Fibroblast of skin of back (primary cell): Measurements from ENCODE around the gene KASH5. TPM values are rescaled to one million over a fixed set of nuclear protein-coding genes. Genes with fewer than 3 reads are reported as not detected.

ENCODE experiments used
- DNase-seq: peaks from one replicate; pipeline ENCODE4 v3.0.0-alpha.2; 2013
- polyA plus RNA-seq, 2 experiments: library from polyadenylated mRNA; unstranded; fragments of 120-200 nt; gene quantifications; one replicate each; pipeline ENCODE4 v1.2.1, GENCODE V29; 2013; ENCODE audit not compliant: insufficient read length in 2 of 2

Gene KASH5, protein sequence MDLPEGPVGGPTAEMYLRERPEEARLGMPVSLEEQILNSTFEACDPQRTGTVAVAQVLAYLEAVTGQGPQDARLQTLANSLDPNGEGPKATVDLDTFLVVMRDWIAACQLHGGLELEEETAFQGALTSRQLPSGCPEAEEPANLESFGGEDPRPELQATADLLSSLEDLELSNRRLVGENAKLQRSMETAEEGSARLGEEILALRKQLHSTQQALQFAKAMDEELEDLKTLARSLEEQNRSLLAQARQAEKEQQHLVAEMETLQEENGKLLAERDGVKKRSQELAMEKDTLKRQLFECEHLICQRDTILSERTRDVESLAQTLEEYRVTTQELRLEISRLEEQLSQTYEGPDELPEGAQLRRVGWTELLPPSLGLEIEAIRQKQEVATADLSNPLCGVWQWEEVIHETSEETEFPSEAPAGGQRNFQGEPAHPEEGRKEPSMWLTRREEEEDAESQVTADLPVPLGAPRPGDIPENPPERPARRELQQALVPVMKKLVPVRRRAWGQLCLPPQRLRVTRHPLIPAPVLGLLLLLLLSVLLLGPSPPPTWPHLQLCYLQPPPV
- polyA plus RNA-seq (2013, experiment 1 of 2; ENCODE audit: insufficient read length) = not detected
- polyA plus RNA-seq (2013, experiment 2 of 2; ENCODE audit: insufficient read length) = not detected

DNA sequence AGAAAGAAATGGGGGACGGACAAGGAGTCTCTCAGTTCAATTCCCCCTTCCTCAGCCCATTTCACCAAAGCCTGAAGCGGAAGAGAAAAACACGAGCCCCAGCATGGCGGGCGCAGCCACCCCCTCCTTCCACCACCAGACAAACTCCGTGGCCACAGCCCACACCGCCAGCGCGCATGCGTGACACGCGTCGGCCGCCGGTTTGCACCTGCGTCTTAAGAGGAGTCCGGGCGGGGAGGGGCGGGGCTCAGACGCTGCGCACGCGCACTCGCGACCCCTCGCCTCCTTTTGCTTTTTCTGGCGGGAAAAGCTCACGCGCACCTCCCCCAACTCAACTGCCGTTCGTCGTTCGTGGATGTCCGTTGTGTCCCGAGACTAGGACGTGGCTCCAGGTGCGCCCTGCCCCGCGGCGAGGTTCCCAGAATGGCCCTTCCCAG lies at the start of gene KASH5:
Gene KASH5 (plus strand): TSS at position 314 of the 437 bp plus-strand sequence. CDS start 2,635 bp downstream, outside the sequence.
- DNase-seq = peak; percentile 45

DNA sequence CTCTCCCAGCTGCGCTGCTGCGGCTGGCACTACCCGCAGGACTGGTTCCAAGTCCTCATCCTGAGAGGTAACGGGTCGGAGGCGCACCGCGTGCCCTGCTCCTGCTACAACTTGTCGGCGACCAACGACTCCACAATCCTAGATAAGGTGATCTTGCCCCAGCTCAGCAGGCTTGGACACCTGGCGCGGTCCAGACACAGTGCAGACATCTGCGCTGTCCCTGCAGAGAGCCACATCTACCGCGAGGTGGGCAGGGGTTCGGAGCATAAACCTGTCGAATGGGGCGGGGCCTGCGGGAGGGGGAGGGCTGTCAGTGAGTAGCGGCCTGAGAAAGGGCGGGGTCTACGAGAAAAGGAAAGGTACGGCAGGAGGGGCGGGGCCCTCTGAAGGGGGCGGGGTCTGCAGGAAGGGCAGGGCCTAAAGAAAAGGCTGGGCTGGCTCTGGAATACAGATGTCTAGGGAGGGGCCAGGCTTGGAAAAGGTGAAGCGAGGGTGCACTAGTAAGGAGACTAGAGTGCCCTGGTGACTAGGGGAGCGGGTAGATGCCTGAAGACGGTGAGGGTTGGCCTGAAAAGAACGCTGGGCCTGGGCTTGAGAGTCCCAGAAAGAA lies 49.3 kb upstream of the KASH5 start:
- peak; percentile 16 for DNase-seq

DNA sequence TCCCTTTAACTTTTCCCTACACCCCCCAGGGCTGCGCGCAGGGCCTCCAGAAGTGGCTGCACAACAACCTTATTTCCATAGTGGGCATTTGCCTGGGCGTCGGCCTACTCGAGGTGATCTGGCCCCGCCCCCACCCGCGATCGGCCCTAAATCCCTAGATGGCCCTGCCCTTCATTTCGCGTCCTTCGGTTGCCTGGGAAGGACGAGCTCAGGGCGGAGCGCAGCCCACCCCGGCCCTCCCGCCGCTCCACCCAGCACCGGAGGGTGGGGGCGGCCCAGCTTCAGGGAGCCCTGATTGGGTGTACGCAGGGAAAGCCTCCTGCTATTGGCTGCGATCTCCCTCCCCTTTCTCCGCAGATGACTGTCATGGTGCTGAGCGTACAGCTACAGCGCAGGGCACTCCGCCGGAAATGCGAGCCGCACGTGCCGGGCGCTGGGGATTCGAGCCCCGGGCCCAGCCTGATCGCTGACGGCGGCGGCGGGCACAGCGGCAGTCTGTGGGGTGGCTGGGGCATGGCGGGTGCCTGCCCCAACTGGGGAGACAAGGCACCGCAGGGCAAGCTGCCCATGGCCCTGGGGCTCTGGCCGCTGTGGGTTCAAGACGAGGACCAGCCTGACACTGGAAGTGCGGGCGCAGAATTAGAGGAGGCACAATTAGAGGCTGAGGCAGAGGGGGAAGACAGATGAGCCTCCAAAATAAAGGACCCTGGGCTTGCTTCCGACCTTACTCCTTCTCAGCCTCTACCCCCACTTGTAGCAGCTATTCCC lies 48.6 kb upstream of the KASH5 start:
- DNase-seq = peak; percentile 73

DNA sequence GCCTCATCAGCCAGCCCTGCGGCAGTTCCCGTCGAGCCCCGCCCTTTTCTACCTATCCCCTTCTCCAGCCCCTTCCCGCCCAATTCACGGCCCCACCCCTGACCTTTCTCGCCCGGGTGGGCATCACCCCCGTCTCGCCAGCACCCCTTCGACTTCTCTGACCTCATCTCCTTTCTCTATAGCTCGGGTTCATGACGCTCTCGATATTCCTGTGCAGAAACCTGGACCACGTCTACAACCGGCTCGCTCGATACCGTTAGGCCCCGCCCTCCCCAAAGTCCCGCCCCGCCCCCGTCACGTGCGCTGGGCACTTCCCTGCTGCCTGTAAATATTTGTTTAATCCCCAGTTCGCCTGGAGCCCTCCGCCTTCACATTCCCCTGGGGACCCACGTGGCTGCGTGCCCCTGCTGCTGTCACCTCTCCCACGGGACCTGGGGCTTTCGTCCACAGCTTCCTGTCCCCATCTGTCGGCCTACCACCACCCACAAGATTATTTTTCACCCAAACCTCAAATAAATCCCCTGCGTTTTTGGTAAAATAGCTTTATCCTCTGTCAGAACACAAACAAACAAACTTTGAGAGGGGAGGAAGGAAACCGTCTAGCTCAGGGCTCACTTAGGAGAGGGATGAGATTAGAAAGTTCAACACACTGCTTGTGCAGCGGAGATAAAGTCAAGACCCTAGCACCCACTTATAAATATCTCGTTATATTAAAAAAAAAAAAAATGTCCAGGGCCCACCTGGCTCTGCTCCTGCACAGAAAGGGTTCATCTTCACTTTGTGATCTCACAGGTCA lies 47.8 kb upstream of the KASH5 start:
- peak; percentile 61 for DNase-seq

DNA sequence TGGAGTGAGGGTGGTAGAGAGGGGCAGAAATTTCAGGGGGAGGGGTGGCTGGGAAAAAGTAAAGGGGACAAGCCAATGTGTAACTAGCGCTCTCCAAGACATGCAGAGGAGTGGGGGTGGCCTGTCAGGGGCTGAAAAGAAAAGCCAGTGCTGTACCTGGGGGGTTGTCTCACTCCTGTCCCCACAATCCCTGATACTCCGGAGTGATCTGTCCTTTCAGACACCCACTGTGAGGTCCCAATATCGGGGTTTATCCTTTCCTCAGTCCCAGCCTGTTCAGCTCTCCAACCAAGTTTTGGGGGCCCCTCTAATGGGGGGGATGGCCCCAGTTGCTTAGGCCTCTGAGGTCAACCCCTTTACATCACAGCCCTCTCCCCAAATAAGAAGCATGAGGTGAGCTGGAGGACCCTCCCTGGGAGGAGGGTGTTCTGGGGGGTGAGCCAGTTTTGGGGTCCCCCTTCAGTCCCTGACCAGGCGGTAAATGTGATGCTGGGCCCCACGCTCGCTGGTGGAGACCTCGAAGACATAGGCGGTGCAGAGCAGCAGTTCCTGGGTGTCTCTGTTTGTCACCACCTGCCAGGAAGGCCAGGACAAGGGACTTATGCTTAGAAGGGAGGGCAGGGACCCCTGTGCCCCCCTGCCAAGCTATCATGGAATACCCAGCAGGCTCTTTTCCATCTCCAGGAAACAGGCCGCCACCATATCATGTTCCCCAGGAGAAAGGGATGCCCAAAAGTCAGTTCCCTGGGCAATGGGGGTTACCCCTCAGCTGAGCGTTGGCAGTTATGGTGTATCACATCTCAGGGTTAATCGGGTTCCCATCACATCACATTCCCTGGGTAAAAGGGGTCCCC lies 47.0 kb upstream of the KASH5 start:
- no peak for DNase-seq

DNA sequence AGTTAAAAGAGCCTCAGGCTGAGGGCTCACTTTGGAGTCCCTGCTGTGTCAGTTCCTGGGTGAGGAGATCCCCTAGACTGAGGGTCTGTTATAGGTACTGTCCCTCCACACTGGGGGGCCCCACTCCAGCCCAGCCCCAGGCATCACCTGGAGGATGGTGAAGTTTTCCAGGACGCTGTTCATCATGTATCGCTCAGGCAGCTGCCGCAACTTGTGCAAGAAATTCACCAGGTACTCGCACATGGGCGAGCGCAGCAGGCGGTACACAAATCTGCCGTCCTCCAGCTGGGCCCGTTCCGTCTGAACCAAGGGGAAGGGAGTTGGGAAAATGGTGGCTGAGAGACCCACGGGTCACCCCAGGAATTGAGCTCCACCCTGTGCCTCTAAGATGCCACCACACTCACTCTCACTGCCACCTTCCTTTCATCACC lies 45.7 kb upstream of the KASH5 start:
- no peak for DNase-seq

DNA sequence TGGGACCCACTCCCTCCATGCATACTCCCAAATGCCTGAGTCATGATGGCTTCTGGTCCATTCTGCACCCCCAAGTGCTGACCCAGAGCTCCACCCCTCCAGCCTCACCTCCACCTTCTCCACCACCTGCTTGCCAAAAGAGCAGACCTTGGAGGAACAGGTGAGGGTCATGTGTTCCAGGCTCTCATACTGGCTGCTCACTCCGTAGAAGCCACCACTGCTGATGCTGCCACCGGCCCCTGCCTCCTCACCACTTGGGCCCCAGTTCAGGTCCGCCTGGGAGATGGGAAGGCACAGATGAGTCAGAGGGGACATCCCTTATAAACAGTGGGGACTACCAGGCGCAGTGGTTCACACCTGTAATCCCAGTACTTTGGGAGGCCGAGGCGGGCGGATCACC lies 44.9 kb upstream of the KASH5 start:
- no peak for DNase-seq

DNA sequence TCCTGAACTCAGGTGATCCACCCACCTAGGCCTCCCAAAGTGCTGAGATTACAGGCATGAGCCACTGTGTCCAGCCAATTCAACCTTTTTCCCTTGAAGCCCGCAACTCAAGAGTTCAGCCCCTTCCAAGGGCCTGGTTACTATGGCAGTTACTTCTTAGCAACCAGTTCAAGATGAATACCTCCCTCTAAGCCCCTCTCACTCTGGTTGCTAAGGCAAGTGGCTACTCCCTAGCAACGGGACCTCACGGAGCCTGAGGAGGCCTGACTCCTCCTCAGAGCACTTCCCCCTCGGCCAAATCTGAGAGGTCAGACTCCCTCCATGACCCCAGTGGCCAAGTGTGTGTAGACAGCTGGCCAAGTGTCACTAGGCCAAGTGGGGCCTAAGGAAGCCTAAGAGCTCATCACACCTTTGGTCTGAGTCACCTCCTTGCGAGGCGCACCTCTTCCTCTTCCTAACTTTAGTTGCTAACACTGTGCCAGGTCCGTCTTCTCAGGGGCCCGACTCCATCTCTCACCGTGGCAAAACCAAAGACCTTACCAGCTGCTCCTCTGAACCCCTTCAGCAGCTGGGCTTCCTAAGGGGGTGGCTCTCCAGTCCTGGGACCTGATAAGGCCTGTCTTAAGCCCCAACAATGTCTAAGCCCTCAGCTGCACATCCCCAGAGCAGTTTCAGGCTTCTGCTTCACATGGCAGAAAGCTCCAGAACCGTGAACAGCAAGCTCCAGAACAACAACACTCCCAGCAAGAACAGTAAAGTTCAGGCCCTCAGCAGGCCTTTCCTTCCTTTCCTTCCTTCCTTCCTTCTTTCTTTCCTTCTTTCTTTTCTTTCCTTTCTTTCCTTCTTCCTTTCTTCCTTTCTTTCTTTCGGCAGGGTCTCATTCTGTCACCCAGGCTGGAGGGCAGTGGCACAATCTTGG lies 43.3 kb upstream of the KASH5 start:
- DNase-seq = no peak

DNA sequence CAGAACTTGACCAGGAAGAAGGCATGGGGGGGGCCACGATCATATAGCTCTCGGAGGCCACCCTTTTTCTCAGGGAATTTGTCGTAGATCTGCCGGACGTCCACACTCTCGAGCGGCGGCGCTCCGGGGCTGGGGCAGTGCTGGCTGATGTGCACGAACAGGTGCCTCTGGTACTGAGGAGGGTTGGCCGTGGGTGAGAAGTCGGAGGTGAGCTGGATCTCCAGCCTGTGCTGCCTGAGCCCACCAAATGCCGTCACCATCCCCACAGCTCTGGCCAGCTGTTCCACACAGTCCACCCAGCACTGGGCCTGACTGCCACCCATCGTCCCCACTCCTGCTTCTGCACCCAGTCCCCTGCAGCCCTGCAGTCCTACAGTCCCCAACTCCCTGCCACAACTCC lies 40.9 kb upstream of the KASH5 start:
- no peak for DNase-seq

DNA sequence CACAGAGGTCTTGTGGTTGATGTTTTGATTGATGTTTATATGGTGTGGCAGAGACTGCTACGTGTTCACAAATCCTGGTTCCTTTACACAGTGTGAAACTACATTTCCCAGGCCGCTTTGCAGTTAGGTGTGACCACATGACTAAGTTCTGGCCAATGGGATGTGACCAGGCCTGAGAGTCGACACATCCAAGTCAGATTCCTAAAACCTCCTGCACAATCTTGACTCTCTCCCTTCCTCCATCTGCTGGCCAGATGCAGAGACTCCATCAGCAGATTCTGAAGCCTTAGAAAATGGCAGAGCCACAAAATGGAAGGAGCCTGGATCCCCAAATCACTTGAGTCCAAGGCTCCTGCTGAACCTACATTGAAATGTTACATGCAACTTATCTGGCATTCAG lies 40.2 kb upstream of the KASH5 start:
- peak; percentile 76 for DNase-seq

DNA sequence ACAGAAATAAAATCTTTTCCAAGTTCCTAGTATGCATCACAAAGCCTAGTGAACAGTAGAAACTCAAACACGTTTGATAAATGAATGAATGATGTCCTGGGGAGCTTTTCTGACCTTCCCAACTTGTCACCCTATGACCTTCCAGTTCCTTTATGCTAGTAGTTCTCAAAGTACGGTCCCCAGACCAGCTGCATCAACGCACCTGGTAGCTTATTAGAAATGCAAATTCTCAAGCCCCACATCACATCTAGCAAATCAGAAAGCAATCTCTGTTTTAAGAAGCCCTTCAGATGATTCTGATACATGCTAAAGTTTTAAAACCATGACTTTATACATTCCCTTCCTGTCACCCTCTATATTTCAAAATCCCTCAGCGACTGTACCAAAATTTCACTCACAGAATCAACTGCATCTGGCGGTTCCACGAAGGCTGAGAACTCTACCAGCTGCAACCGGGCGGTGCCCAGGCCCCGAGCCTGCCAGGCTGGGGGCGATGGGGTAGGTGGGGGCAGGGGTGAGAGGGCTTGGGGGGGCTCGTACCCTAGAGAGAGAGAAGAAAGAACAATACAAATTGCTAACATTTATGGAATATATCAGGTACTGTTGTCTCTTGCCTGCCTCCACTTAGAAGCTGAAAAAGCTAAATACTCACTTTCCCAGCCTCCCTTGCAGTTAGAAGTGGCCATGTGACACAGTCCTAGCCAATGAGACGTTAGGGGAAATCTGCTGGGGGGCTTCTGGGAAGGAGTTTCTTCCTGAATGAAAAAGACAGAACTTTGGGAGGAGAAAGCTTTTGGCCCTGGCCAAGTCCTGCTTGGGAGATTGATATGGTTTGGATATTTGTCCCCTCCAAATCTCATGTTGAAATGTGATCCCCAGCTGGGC lies 39.5 kb upstream of the KASH5 start:
- no peak for DNase-seq

DNA sequence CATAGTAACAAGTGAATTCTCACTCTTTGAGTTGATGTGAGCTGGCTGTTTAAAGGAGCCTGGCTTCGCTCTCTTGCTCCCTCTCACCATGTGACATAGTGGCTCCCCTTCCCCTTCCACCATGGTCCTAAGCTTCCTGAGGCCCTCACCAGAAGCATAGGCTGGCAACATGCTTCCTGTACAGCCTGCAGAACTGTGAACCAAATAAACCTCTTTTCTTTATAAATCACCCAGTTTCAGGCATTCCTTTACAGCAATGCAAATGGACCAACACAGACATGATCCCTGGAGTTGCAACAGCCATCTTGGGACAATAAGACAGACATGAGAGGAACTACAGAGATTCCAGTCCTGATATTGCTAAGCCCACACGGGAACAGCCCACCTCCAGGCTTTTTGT lies 38.5 kb upstream of the KASH5 start:
- no peak for DNase-seq

DNA sequence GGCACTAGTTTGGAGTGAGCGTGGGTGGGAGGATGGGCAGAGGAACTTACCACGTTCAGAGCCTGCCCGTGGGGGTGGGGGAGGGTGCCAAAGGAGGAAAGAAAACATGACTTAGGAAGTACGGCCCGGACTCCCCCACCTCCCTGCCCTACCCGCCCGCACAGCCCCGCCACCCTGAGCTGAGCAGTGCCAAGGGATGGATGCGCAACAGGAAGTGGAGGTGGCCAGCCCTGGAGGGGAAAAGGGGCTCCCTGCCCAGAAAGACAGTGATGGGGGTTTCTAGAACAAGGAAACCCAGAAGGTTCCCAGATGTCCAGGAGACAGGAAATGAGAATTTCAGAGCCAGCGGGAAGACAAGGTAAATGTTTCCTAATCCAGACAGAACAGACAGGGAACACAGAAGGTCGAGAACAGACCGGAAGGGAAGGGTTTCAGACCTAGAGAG lies 32.1 kb upstream of the KASH5 start:
- DNase-seq = no peak

DNA sequence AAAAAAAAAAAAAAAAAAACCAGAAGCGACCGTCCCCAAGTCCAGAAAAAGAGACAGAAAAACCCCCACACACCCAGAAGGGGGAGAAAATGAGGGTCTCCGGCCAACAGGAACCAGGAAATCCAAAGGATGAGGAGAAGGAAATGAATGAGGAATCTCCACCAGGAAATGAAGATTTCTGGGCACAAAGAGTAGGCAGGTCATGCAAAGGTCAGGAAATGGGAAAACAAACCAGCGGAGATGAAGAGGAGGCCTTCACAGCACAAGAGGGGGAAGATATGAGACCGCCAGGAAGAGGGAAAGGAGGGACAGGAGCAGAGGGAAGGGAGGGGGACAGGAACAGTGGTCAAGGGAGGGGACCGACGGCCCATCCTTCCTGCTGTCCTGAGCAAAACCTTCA lies 31.7 kb upstream of the KASH5 start:
- DNase-seq = no peak

DNA sequence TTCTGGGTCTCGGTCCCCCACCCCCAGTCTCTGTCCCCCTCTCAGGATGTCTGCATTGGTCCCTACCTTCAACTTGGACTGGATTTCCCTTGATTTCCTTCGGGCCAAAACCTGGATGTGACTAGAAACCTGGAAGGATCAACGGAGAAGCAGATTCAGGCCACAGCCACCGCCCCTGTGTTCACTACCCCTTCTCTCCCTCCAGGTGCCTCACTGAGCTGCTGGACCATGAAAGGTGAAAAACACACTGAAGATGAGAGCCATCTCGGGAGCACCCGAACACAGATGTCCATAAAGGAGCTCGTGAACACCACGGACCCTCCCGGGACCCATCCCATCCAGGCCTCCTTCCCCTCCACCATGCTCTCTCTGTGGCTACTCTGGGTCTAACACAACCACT lies 30.9 kb upstream of the KASH5 start:
- no peak for DNase-seq

DNA sequence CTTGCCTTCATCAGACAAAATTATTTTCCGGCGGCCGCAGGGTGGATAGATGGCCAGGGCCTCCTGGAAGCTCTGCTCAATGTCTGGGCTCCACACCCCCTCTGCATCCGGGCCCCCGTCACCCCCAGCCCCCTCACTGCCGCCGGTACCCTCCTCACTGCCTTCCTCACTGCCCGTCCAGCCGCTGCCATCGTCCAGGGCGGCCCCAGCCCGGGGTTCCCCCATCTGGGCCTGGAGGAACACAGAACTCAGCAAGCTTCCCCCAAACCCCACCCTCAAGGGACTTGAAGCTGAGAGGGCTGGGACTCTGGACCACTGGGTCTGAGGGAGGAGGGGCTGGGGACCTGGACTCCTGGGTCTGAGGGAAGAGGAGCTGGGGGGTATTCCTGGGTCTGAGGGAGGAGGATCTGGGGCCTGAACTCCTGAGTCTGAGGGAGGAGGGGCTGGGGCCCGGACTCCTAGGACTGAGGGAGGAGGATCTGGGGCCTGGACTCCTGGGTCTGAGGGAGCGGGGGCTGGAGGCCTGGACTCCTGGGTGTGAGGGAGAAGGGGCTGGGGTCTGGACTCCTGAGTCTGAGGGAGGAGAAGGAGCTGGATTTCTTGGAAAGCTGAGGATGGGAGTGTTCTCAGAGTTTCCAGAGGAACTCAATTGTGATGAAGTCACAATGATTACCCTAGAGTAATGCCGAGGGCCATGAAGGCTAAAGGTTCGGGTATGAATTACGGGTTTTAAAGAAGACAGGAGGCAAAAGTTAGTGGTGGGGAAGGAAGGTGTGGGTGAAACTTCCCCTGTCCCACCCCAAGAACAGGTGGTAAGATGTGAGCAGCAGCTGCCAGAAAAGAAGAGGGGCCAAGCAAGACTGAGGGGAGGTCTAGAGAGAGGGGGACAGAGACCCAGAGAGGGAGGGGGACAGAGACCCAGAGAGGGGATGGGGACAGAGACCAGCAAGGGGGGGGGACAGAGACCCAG lies 27.9 kb upstream of the KASH5 start:
- DNase-seq = no peak

DNA sequence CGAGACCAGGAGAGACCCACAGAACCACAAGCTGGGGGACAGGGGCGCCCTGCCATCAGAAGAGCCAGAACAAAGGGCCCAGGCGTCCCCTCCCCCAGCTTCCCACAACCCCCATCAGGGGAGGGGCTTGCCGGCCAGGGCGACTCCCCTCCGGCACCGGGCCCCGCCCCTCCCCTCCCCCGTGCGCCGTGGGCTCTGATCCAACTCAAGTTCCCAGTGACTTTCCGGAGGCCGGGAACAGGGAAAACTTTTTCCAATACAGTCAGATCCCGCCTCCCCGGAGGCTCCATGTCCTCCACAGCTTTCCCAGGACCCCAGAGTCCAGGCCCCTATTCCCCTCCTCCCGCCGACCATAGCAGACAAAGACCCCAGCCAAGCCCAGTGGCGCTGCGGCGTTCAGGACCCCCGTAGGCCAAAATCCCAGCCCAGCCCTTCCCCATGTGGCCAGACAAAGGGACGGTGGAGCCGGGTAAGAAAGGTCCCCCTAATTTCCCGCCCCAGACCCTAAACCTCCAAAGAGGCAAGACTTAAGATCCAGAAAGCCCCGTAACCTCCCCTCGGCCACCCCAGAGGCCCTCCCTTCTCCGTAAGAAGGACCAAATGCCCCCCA lies 26.5 kb upstream of the KASH5 start:
- peak; percentile 90 for DNase-seq
